ENCODE measurements around the gene FADD. TPM values are rescaled to one million over a fixed set of nuclear protein-coding genes. Genes with fewer than 3 reads are reported as not detected.

The FADD gene
- total RNA-seq, 1 experiment from 2014 or later, result 105 TPM

Other genes starting within 250 kb of the FADD start
- 83.2 and 114 TPM in 2 replicates for gene ANO1, start 125.0 kb upstream of the FADD start, total RNA-seq (2014; rRNA removed; shearing (Covaris generic))
- gene PPFIA1, start 67.4 kb downstream of the FADD start, total RNA-seq (2014; rRNA removed; shearing (Covaris generic)), result 46.7 and 48.6 TPM in 2 replicates
- gene CTTN, start 195.2 kb downstream of the FADD start, total RNA-seq (2014; rRNA removed; shearing (Covaris generic)), result 329 and 389 TPM in 2 replicates

Measured in HT-29 (cell line).